ENCODE results near the gene KIF5B.

KIF5B gene

DNA sequence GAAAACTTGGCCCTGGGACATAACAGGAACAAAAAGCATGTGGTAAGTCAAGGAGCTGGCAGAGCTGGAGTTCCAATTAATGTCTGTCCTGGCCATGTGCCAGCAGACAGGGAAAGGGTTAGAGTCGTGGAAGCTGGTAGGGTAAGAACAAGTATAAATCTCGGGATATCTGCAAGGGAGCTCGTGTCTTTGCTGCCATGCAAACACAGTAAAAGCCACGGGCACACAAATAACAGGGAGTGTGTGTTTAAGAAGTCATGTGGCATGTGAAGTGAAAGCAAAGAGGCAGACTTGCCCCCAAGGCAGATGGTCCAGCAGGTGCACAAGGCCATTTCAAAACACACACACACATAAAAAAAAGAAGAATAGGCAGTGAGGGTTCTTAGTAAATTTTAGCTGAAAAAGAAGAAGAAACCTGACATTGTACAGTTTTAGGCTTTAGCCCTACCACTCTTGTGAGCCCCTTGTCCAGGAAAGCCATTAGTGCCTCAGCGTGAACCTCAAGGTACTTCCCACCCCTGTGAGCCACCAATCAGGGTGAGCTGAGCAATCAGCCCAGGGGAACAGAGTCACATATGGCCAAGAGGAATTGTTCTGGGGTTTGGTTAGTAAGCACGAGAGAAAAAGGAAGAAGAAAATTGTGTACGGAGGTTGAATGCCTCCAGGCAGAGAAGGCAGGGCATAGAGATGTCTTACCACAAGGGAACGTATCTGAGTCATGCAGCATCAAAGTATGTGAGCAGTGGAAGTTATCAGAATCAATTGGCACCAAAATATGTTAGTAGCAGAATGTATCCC, 94.7 kb downstream of the KIF5B start:
- no peak for DNase-seq (ENCODE audit: low spot score)

DNA sequence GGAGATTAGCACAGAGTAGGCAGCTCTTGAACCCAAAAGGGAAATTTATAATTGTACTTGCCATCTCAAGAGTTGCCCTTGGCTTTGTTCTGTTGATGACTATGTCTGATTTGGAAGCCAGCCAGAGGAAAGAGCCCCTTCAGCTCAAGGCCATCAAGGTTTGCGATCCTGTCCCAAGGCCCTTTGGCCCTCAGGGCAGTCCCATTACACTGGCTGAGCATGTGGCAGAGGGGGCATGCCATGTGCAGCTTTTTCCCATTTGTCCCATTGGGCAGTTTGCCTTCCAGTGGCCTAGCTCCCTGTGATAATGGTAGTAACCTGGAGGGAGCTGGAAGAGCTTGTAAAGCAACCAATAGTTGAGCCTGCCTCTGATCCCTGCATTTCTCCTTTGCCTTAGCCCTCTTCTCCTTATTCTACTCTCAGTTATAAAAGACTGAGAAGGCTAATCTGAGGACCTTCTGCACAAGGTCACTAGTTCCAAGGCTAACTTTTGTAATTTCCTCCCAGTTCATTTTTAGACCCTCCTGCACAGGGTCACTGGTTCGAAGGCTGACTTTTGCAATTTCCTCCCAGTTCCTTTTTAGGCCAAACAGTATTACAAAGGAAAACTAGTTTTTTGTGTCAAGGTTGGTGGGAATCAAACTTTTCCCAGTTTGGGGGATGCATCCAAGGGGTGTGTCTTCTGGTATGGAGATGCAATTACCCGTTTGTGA, 96.6 kb downstream of the KIF5B start:
- no peak for DNase-seq (ENCODE audit: low spot score)

Measured in HuH-7.5 (cell line).